ENCODE results near the gene WT1. TPM values are rescaled to one million over a fixed set of nuclear protein-coding genes. Genes with fewer than 3 reads are reported as not detected.

WT1 gene
- total and polyA plus RNA-seq, 2 donors, result 0.05 to 2.3 TPM

Small RNA genes lying within 50 kb of the gene (small RNA-seq; reads per million reads assigned to genes)
- gene RF02204 (not detected), gene RF02205 (not detected)

Other genes starting within 250 kb of the WT1 start
- gene EIF3M, start 148.3 kb upstream of the WT1 start, total RNA-seq, result 341 TPM
- 258 TPM for gene EIF3M, start 148.3 kb upstream of the WT1 start, polyA plus RNA-seq

Data from urinary bladder (tissue), 2 donors.